ENCODE data around the gene MAST1.
"Not testable (repeated sequence)": the region's sequence is repeated elsewhere in the genome, so short reads cannot be mapped to it uniquely, and the experiment has no call there.

MAST1 gene

DNA sequence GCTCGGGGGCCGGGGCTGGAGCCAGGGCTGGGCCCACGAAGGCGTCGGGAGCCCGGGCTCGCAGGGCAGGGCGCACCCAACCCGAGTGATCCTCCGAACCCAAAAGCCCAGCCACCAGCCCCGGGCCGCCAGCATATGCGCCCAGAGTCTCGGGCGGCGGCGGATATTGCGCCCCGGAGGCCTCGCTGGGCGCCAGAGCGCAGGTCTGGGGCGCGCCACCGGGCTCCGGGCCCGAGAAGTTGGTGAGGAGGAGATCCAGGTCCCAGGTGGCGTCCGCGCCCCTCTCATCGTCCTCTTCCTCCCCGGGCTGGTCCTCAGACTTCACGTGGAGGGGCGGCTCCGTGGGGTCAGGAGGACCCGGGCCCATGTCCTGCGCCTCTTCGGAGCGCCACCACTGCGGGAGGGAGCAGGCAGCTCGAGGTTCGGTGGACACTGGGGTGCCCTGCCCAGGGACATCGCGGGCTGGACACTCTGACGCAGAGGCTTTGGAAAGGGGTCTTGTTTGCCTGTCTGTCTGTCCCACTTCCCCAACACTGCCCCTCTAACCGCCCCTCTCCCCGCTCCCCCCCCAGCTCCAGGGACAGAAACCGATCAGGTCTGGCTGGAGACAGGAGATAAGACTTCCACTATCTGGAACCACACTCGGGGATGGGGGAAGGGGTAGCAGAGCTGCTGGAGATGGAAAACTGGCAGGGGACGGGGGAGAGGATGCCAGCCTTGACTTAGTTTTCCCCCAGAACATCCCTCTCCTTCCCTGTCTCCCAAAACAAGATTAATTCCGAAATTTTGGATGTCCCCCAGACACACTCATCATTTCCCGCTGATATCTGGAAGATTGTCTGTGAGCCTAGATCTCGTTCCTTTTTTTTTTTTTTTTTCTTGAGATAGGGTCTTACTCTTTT is 47.7 kb downstream of the MAST1 start:
- ChIA-PET POLR2A (interaction anchor here (0.6 to 2.6 kb wide), 5 partner anchors 28 to 220 kb away, joined by 4 to 16 read pairs (median 5); partner anchors contain the start of genes CALR and SYCE2), CTCF (interaction anchor here (0.6 to 3.9 kb wide), 13 partner anchors 10 to 357 kb away, joined by 3 to 20 read pairs (median 7); partner anchors contain the start of genes CALR, FARSA and GADD45GIP1)
- Histone ChIP-seq H3K27me3 (replicated peaks in 2 of 5; ENCODE audit: control insufficient read depth in 4 of 5, insufficient read depth in 5 of 5, low read length in 4 of 5) (no peaks in the 10 kb centered on the region), H3K36me3 (ENCODE audit: control insufficient read depth in 4 of 4, insufficient read depth in 4 of 4, low read length in 3 of 4) (no peaks in the 10 kb centered on the region), H3K9me3 (ENCODE audit: control extremely low read depth in 1 of 5, control insufficient read depth in 4 of 5, insufficient read depth in 2 of 5, low read depth in 1 of 5, low read length in 4 of 5) (peaks cover 0 to 7% (median 3%) of the 10 kb centered on the region in 5 experiments), H3K4me3 (ENCODE audit: control insufficient read depth in 1 of 7, extremely low read depth in 1 of 7, insufficient read depth in 4 of 7, low read depth in 2 of 7, low read length in 6 of 7) (peak overlapping the region; percentile 21 to 78 (median 59)), H3K4me1 (ENCODE audit: control extremely low read depth in 1 of 4, control insufficient read depth in 4 of 4, insufficient read depth in 4 of 4, low read length in 3 of 4) (peaks cover 0 to 34% (median 26%) of the 10 kb centered on the region in 4 experiments), H3K27ac (ENCODE audit: insufficient read depth in 1 of 2, low read depth in 1 of 2, low read length in 2 of 2, poor library complexity in 1 of 2, severe bottlenecking in 2 of 2) (peak overlapping the region in 1 of 2 experiments; percentile 81)
- WGBS (ENCODE audit: insufficient coverage): 5% methylated on average over 46 of the region's 53 CpGs
- peak; percentile 46 to 73 (median 64) for DNase-seq

- Histone ChIP-seq H3K9me3 (ENCODE audit: control extremely low read depth in 1 of 5, control insufficient read depth in 4 of 5, insufficient read depth in 2 of 5, low read depth in 1 of 5, low read length in 4 of 5) (peaks cover 0 to 7% (median 3%) of the 10 kb centered on the region in 5 experiments), H3K4me3 (ENCODE audit: control insufficient read depth in 1 of 7, extremely low read depth in 1 of 7, insufficient read depth in 4 of 7, low read depth in 2 of 7, low read length in 6 of 7) (peak overlapping the region in 1 of 7 experiments; percentile 3), H3K27me3 (replicated peaks in 2 of 5; ENCODE audit: control insufficient read depth in 4 of 5, insufficient read depth in 5 of 5, low read length in 4 of 5) (no peaks in the 10 kb centered on the region), H3K4me1 (ENCODE audit: control extremely low read depth in 1 of 4, control insufficient read depth in 4 of 4, insufficient read depth in 4 of 4, low read length in 3 of 4) (peaks cover 0 to 38% (median 28%) of the 10 kb centered on the region in 4 experiments), H3K27ac (ENCODE audit: insufficient read depth in 1 of 2, low read depth in 1 of 2, low read length in 2 of 2, poor library complexity in 1 of 2, severe bottlenecking in 2 of 2) (peak overlapping the region in 1 of 2 experiments; percentile 81), H3K36me3 (ENCODE audit: control insufficient read depth in 4 of 4, insufficient read depth in 4 of 4, low read length in 3 of 4) (no peaks in the 10 kb centered on the region)
- ChIA-PET POLR2A (interaction anchor here (0.6 to 2.6 kb wide), 2 partner anchors 51 to 221 kb away, joined by 5 to 16 read pairs; partner anchors contain the start of gene CALR), CTCF (interaction anchor here (1.4 to 3.1 kb wide), 7 partner anchors 10 to 79 kb away, joined by 4 to 12 read pairs (median 9); partner anchors contain the start of genes FARSA and GADD45GIP1)
- DNase-seq: peak in 2 of 3 donors; percentile 11 to 27
- WGBS (ENCODE audit: insufficient coverage): 90% methylated on average over 2 of the region's 5 CpGs
Observed at GRCh38 chr19:12886651-12886968, 48.3 kb downstream of the MAST1 start.

GRCh38 chr19:12886969-12887747 is 48.8 kb downstream of the MAST1 start, which contains the start of gene KLF1:
Gene KLF1 (minus strand): TSS chr19:12887201. CDS start chr19:12887140, 61 bp downstream.
- peaks cover 0 to 7% (median 3%) of the 10 kb centered on the region in 5 experiments for H3K9me3 ChIP-seq (ENCODE audit: control extremely low read depth in 1 of 5, control insufficient read depth in 4 of 5, insufficient read depth in 2 of 5, low read depth in 1 of 5, low read length in 4 of 5)
- POLR2A ChIA-PET: interaction anchor here (1.6 kb wide), 1 partner anchor 51 kb away, joined by 7 read pairs; the partner anchor contains the start of gene CALR
- peak within 1 kb of the TSS in 6 of 7 experiments; percentile 48 to 78 (median 65) for H3K4me3 ChIP-seq (ENCODE audit: control insufficient read depth in 1 of 7, extremely low read depth in 1 of 7, insufficient read depth in 4 of 7, low read depth in 2 of 7, low read length in 6 of 7)
- WGBS (ENCODE audit: insufficient coverage): 78% methylated on average over 14 of the region's 17 CpGs
- DNase-seq: peak in 2 of 3 donors; percentile 45 to 64
- no peaks in the 10 kb centered on the region for H3K27me3 ChIP-seq (replicated peaks in 2 of 5; ENCODE audit: control insufficient read depth in 4 of 5, insufficient read depth in 5 of 5, low read length in 4 of 5)
- H3K4me1 ChIP-seq (ENCODE audit: control extremely low read depth in 1 of 4, control insufficient read depth in 4 of 4, insufficient read depth in 4 of 4, low read length in 3 of 4): peaks cover 4 to 43% (median 34%) of the 10 kb centered on the region in 4 experiments
- CTCF ChIA-PET: interaction anchor here (0.9 to 3.1 kb wide), 7 partner anchors 9 to 78 kb away, joined by 3 to 12 read pairs (median 8); partner anchors contain the start of genes FARSA and GADD45GIP1
- peak within 1 kb of the TSS in 1 of 2 experiments; percentile 81 for H3K27ac ChIP-seq (ENCODE audit: insufficient read depth in 1 of 2, low read depth in 1 of 2, low read length in 2 of 2, poor library complexity in 1 of 2, severe bottlenecking in 2 of 2)
- no peaks in the 10 kb centered on the region for H3K36me3 ChIP-seq (ENCODE audit: control insufficient read depth in 4 of 4, insufficient read depth in 4 of 4, low read length in 3 of 4)

DNA sequence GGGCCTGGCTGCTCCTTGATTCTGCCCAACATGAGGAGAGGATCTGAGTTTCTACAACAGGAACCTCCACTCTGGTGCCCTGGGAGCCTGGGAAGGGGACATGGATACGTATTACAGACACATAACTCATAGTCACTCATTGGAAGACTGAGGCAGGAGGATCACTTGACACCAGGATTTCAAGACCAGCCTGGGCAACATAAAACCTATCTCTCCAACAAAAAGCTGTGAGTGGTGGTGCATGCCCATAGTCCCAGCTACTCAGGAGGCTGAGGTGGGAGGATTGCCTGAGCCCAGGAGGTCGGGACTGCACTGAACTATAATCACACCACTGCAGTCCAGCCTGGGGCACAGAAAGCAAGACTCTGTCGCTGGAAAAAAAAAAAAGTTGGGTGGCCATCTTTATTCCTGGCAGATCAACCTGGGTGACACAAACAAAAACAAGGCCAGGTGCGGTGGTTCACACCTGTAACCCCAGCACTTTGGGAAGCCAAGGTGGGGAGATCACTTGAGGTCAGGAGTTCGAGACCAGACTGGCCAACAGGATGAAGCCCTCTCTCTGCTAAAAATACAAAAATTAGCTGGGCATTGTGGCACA is 49.8 kb downstream of the MAST1 start:
- WGBS (ENCODE audit: insufficient coverage): 88% methylated on average over 4 of the region's 5 CpGs
- POLR2A ChIA-PET: interaction anchor here (1.6 kb wide), 1 partner anchor 50 kb away, joined by 7 read pairs; the partner anchor contains the start of gene CALR

DNA sequence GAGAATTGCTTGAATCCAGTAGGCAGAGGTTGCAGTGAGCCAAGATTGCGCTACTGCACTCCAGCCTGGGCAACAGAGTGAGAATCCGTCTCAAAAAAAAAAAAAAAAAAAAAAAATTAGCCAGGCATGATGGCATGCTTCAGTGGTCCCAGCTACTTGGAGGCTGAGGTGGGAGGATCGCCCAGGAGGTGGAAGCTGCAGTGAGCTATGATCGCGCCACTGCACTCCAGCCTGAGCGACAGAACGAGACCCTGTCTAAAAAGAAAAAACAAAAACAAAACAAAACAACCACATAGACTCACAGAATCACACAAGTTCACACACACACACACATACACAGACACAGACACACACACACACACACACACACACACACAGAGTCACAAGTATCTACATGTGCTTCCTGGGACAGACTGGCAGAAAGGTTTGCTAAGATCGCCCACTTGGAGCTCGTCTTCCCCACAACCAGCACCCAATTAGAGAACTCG is 52.0 kb downstream of the MAST1 start:
- H3K27me3 ChIP-seq (replicated peaks in 2 of 5; ENCODE audit: control insufficient read depth in 4 of 5, insufficient read depth in 5 of 5, low read length in 4 of 5); H3K27ac ChIP-seq (ENCODE audit: insufficient read depth in 1 of 2, low read depth in 1 of 2, low read length in 2 of 2, poor library complexity in 1 of 2, severe bottlenecking in 2 of 2); H3K9me3 ChIP-seq (ENCODE audit: control extremely low read depth in 1 of 5, control insufficient read depth in 4 of 5, insufficient read depth in 2 of 5, low read depth in 1 of 5, low read length in 4 of 5); DNase-seq: not testable (repeated sequence)
- ChIA-PET POLR2A (interaction anchor here (0.6 to 3.3 kb wide), 7 partner anchors 23 to 116 kb away, joined by 3 to 28 read pairs (median 4); partner anchors contain the start of genes CALR and FARSA), CTCF (interaction anchor here (0.9 to 2.3 kb wide), 10 partner anchors 8 to 125 kb away, joined by 3 to 9 read pairs (median 4); partner anchors contain the start of gene FARSA)
- 43% methylated on average over 9 of the region's 10 CpGs for WGBS (ENCODE audit: insufficient coverage)
- peaks cover 0 to 21% (median 16%) of the 10 kb centered on the region in 4 experiments for H3K36me3 ChIP-seq (ENCODE audit: control insufficient read depth in 4 of 4, insufficient read depth in 4 of 4, low read length in 3 of 4)
- H3K4me1 ChIP-seq (ENCODE audit: control extremely low read depth in 1 of 4, control insufficient read depth in 4 of 4, insufficient read depth in 4 of 4, low read length in 3 of 4): peaks cover 4 to 32% (median 25%) of the 10 kb centered on the region in 4 experiments
- H3K4me3 ChIP-seq (ENCODE audit: control insufficient read depth in 1 of 7, extremely low read depth in 1 of 7, insufficient read depth in 4 of 7, low read depth in 2 of 7, low read length in 6 of 7): peak overlapping the region in 6 of 7 experiments; percentile 27 to 95 (median 56)

More for the DNA sequence above, 49.8 kb downstream of the MAST1 start:
- H3K27ac ChIP-seq (ENCODE audit: insufficient read depth in 1 of 2, low read depth in 1 of 2, low read length in 2 of 2, poor library complexity in 1 of 2, severe bottlenecking in 2 of 2): peak overlapping the region in 1 of 2 experiments; percentile 81
- no peak for DNase-seq
- no peak overlapping the region for H3K4me3 ChIP-seq (ENCODE audit: control insufficient read depth in 1 of 7, extremely low read depth in 1 of 7, insufficient read depth in 4 of 7, low read depth in 2 of 7, low read length in 6 of 7)
- CTCF ChIA-PET: interaction anchor here (0.9 to 2.5 kb wide), 4 partner anchors 11 to 77 kb away, joined by 3 to 8 read pairs (median 4); no protein-coding TSS in a partner anchor
- H3K36me3 ChIP-seq (ENCODE audit: control insufficient read depth in 4 of 4, insufficient read depth in 4 of 4, low read length in 3 of 4): peaks cover 0 to 1% (median under 1%) of the 10 kb centered on the region in 4 experiments
- peaks cover 0 to 7% (median 3%) of the 10 kb centered on the region in 5 experiments for H3K9me3 ChIP-seq (ENCODE audit: control extremely low read depth in 1 of 5, control insufficient read depth in 4 of 5, insufficient read depth in 2 of 5, low read depth in 1 of 5, low read length in 4 of 5)
- peaks cover 4 to 45% (median 34%) of the 10 kb centered on the region in 4 experiments for H3K4me1 ChIP-seq (ENCODE audit: control extremely low read depth in 1 of 4, control insufficient read depth in 4 of 4, insufficient read depth in 4 of 4, low read length in 3 of 4)
- H3K27me3 ChIP-seq (replicated peaks in 2 of 5; ENCODE audit: control insufficient read depth in 4 of 5, insufficient read depth in 5 of 5, low read length in 4 of 5): no peaks in the 10 kb centered on the region

Measured in common myeloid progenitor, CD34-positive (primary cell).